ENCODE results near the gene MIA3. TPM values are rescaled to one million over a fixed set of nuclear protein-coding genes. Genes with fewer than 3 reads are reported as not detected.
A peak's percentile ranks its signal among the peaks of the same experiment; 100 is the strongest.

MIA3 gene
- total RNA-seq, 6 experiments from 2014 or later = 55.6 to 68.3 (median 62.1) TPM

GRCh38 chr1:222622765-222623164 lies 4.9 kb downstream of the MIA3 start:
- H3K36me3 Mint-ChIP-seq (ENCODE audit: low read depth) = peaks cover 26% of the 10 kb centered on the region
- no peaks in the 10 kb centered on the region for H3K27me3 Mint-ChIP-seq (ENCODE audit: insufficient read depth)
- no peak overlapping the region for H3K4me3 Mint-ChIP-seq
- H3K27ac Mint-ChIP-seq = no peak overlapping the region
- H3K9me3 Mint-ChIP-seq = no peaks in the 10 kb centered on the region
- no peak for DNase-seq
- H3K4me1 Mint-ChIP-seq (ENCODE audit: low read depth) = peaks cover 34% of the 10 kb centered on the region
- no peak for TF ChIP-seq CTCF (IDR thresholded peaks at IDR 0.05)

GRCh38 chr1:222623458-222623857 lies 5.6 kb downstream of the MIA3 start:
- H3K27ac Mint-ChIP-seq = no peak overlapping the region
- H3K4me3 Mint-ChIP-seq = no peak overlapping the region
- no peak for TF ChIP-seq CTCF (IDR thresholded peaks at IDR 0.05)
- no peaks in the 10 kb centered on the region for H3K9me3 Mint-ChIP-seq
- H3K36me3 Mint-ChIP-seq (ENCODE audit: low read depth) = peaks cover 33% of the 10 kb centered on the region
- DNase-seq = no peak
- no peaks in the 10 kb centered on the region for H3K27me3 Mint-ChIP-seq (ENCODE audit: insufficient read depth)
- H3K4me1 Mint-ChIP-seq (ENCODE audit: low read depth) = peaks cover 34% of the 10 kb centered on the region

GRCh38 chr1:222624214-222624613 lies 6.3 kb downstream of the MIA3 start:
- no peak for TF ChIP-seq CTCF (IDR thresholded peaks at IDR 0.05)
- no peak for DNase-seq
- peaks cover 38% of the 10 kb centered on the region for H3K36me3 Mint-ChIP-seq (ENCODE audit: low read depth)
- no peak overlapping the region for H3K4me3 Mint-ChIP-seq
- H3K27ac Mint-ChIP-seq = no peak overlapping the region
- H3K27me3 Mint-ChIP-seq (ENCODE audit: insufficient read depth) = no peaks in the 10 kb centered on the region
- H3K9me3 Mint-ChIP-seq = no peaks in the 10 kb centered on the region
- peaks cover 34% of the 10 kb centered on the region for H3K4me1 Mint-ChIP-seq (ENCODE audit: low read depth)

GRCh38 chr1:222627232-222627631 lies 9.3 kb downstream of the MIA3 start:
- no peak for DNase-seq
- no peak overlapping the region for H3K4me3 Mint-ChIP-seq
- H3K27ac Mint-ChIP-seq = no peak overlapping the region; the same call in 1 of the 2 replicates
- H3K36me3 Mint-ChIP-seq (ENCODE audit: low read depth) = peaks cover 42% of the 10 kb centered on the region
- no peaks in the 10 kb centered on the region for H3K27me3 Mint-ChIP-seq (ENCODE audit: insufficient read depth)
- no peaks in the 10 kb centered on the region for H3K9me3 Mint-ChIP-seq
- peaks cover 34% of the 10 kb centered on the region for H3K4me1 Mint-ChIP-seq (ENCODE audit: low read depth)
- TF ChIP-seq CTCF (IDR thresholded peaks at IDR 0.05) = no peak

GRCh38 chr1:222629921-222630535 lies 12.1 kb downstream of the MIA3 start:
- Mint-ChIP-seq H3K4me3 (no peak overlapping the region; the same call in 1 of the 2 replicates), H3K9me3 (no peaks in the 10 kb centered on the region), H3K27me3 (ENCODE audit: insufficient read depth) (no peaks in the 10 kb centered on the region), H3K4me1 (ENCODE audit: low read depth) (peaks cover 41% of the 10 kb centered on the region), H3K27ac (peak overlapping the region; percentile 12; the same call in 1 of the 2 replicates), H3K36me3 (ENCODE audit: low read depth) (peaks cover 39% of the 10 kb centered on the region)
- DNase-seq = no peak
- TF ChIP-seq CTCF (IDR thresholded peaks at IDR 0.05) = no peak

Data from HFFc6 (cell line).